Inflammatory macrophage treated with lipopolysaccharide for 4 hours (primary cell): ENCODE measurements around the gene BIRC5.

ENCODE experiments used
- DNase-seq: peaks from one replicate; pipeline ENCODE4 v3.0.0-alpha.2; 2020

Gene BIRC5

GRCh38 chr17:78184351-78184750, 29.7 kb upstream of the BIRC5 start:
- no peak for DNase-seq

GRCh38 chr17:78184868-78185267, 29.2 kb upstream of the BIRC5 start:
- DNase-seq = no peak

- DNase-seq = peak; percentile 59
Observed at GRCh38 chr17:78185981-78186691, 27.9 kb upstream of the BIRC5 start.

GRCh38 chr17:78186692-78187595, 27.1 kb upstream of the BIRC5 start, which contains the start of the genes AFMID and TK1:
AFMID (plus strand) TSS chr17:78187362; CDS start chr17:78187371, 9 bp downstream.
TK1 (minus strand) TSS chr17:78187052; CDS start chr17:78186994, 58 bp downstream.
- peak; percentile 98 for DNase-seq

- DNase-seq = no peak
Observed at GRCh38 chr17:78196716-78197115, 17.3 kb upstream of the BIRC5 start.

GRCh38 chr17:78197147-78197832, 16.8 kb upstream of the BIRC5 start:
- DNase-seq = no peak

- DNase-seq = no peak
Observed at GRCh38 chr17:78200451-78200850, 13.6 kb upstream of the BIRC5 start.

- DNase-seq = no peak
Observed at GRCh38 chr17:78202666-78203065, 11.4 kb upstream of the BIRC5 start.

- DNase-seq = no peak
Observed at GRCh38 chr17:78204387-78205123, 9.5 kb upstream of the BIRC5 start.

GRCh38 chr17:78205124-78205775, 8.8 kb upstream of the BIRC5 start:
- DNase-seq = no peak

- DNase-seq = no peak
Observed at GRCh38 chr17:78206298-78206697, 7.8 kb upstream of the BIRC5 start.

GRCh38 chr17:78208486-78208885, 5.6 kb upstream of the BIRC5 start:
- no peak for DNase-seq

GRCh38 chr17:78210111-78210510, 3.9 kb upstream of the BIRC5 start:
- DNase-seq = no peak

- no peak for DNase-seq
Observed at GRCh38 chr17:78211032-78211431, 3.0 kb upstream of the BIRC5 start.

- no peak for DNase-seq
Observed at GRCh38 chr17:78214706-78215061, 631 bp downstream of the BIRC5 start.

GRCh38 chr17:78219396-78220150, 5.5 kb downstream of the BIRC5 start:
- no peak for DNase-seq

- DNase-seq = no peak
Observed at GRCh38 chr17:78223061-78223460, 9.0 kb downstream of the BIRC5 start.

- DNase-seq = no peak
Observed at GRCh38 chr17:78223765-78224164, 9.7 kb downstream of the BIRC5 start.

- DNase-seq = no peak
Observed at GRCh38 chr17:78224231-78225087, 10.4 kb downstream of the BIRC5 start.
